B cell (primary cell): ENCODE measurements around the gene TSG101. TPM values are rescaled to one million over a fixed set of nuclear protein-coding genes. Genes with fewer than 3 reads are reported as not detected.

Experiments used
- ATAC-seq: fragments of 200-7000 bp; cut with Tn5 transposase; one replicate; pipeline ENCODE4 v1.10.0; 2021; ENCODE audit warnings: low read depth, mild to moderate bottlenecking, moderate number of reproducible peaks, moderate library complexity
- CTCF ChIA-PET: fragments of 350-600 bp; sonication (Branson Sonifier 250); formaldehyde crosslinking; loops from one replicate; lab custom pipeline; 2021; ENCODE audit warnings: antibody characterized with exemption, inconsistent platforms; lab: Charles Lee
- POLR2A ChIA-PET: fragments of 350-600 bp; sonication (Branson Sonifier 250); formaldehyde crosslinking; loops from one replicate; lab custom pipeline; 2021; ENCODE audit warnings: antibody characterized with exemption; lab: Charles Lee
- DNase-seq: peaks from one replicate; pipeline ENCODE4 v3.0.0; 2013
- H2AFZ ChIP-seq: 2 replicates; pipeline ENCODE4 v1.6.1; 2012; ENCODE audit warnings: mild to moderate bottlenecking, low read depth, low read length; ENCODE audit not compliant: insufficient read depth, poor library complexity, severe bottlenecking
- H3K27ac ChIP-seq, 2 donors: 1 replicate in 1 of 2; 2 replicates in 1 of 2; pipeline ENCODE4 v1.5.1; 2012 to 2013; ENCODE audit warnings: low read length in 2 of 2, mild to moderate bottlenecking in 2 of 2, moderate library complexity in 1 of 2
- H3K27me3 ChIP-seq, 4 experiments: fragments of 200-600 bp in 1 of 4; sonication (generic) in 1 of 4; replicated peaks in 1 of 4; 1 replicate in 2 of 4; 2 replicates in 2 of 4; pipeline versions ENCODE4 v1.6.1 to v1.7.0; 2013 to 2016; ENCODE audit warnings: low read length in 3 of 4, mild to moderate bottlenecking in 2 of 4, mixed read lengths in 1 of 4, moderate library complexity in 1 of 4; ENCODE audit not compliant: insufficient read depth in 4 of 4, control insufficient read depth in 3 of 4; ENCODE audit errors: control extremely low read depth in 1 of 4
- H3K36me3 ChIP-seq, 2 experiments: replicated peaks in 1 of 2; 1 replicate in 1 of 2; 2 replicates in 1 of 2; pipeline versions ENCODE4 v1.6.1 to v1.7.1; 2013; ENCODE audit warnings: low read length in 1 of 2; ENCODE audit not compliant: insufficient read depth in 2 of 2, control insufficient read depth in 1 of 2; ENCODE audit errors: control extremely low read depth in 1 of 2, extremely low read depth in 1 of 2
- H3K4me1 ChIP-seq, 2 donors: fragments of 200-600 bp in 1 of 2; sonication (generic) in 1 of 2; 1 replicate in 1 of 2; 2 replicates in 1 of 2; pipeline versions ENCODE4 v1.5.1 to v1.6.1; 2013 to 2017; ENCODE audit warnings: low read length in 2 of 2; ENCODE audit not compliant: control insufficient read depth in 2 of 2, insufficient read depth in 2 of 2
- H3K4me2 ChIP-seq: replicated peaks from 2 replicates; pipeline ENCODE3; 2012; ENCODE audit warnings: mild to moderate bottlenecking, low read depth, low read length; ENCODE audit not compliant: poor library complexity, severe bottlenecking
- H3K4me3 ChIP-seq, 5 experiments: fragments of 200-600 bp in 1 of 5; sonication (generic) in 1 of 5; 1 replicate in 3 of 5; 2 replicates in 2 of 5; pipeline versions ENCODE4 v1.5.1 to v1.7.0; 2011 to 2016; ENCODE audit warnings: low read length in 4 of 5, mild to moderate bottlenecking in 4 of 5, low read depth in 2 of 5, control low read depth in 1 of 5, moderate library complexity in 1 of 5; ENCODE audit not compliant: insufficient read depth in 1 of 5; ENCODE audit errors: control extremely low read depth in 1 of 5, extremely low read depth in 1 of 5
- H3K79me2 ChIP-seq: fragments of 200-600 bp; sonication (generic); one replicate; pipeline ENCODE4 v1.6.0; 2016; ENCODE audit warnings: low read length; ENCODE audit not compliant: control insufficient read depth, insufficient read depth
- H3K9ac ChIP-seq: fragments of 200-600 bp; sonication (generic); 2 replicates; pipeline ENCODE4 v1.6.1; 2017; ENCODE audit warnings: mild to moderate bottlenecking, low read length, moderate library complexity
- H3K9me3 ChIP-seq, 3 donors: one replicate each; pipeline versions ENCODE4 v1.6.1 to v1.7.1; 2013; ENCODE audit warnings: low read length in 2 of 3; ENCODE audit not compliant: control insufficient read depth in 2 of 3, insufficient read depth in 1 of 3; ENCODE audit errors: control extremely low read depth in 1 of 3
- H4K20me1 ChIP-seq: 2 replicates; pipeline ENCODE4 v1.6.0; 2012; ENCODE audit warnings: mild to moderate bottlenecking, low read length; ENCODE audit not compliant: insufficient read depth, control insufficient read depth, poor library complexity, severe bottlenecking
- H3K27ac Mint-ChIP-seq: one replicate; pipeline ENCODE4 v1.8.0; 2021; ENCODE audit warnings: mixed read lengths
- H3K27me3 Mint-ChIP-seq: one replicate; pipeline ENCODE4 v1.8.0; 2021; ENCODE audit warnings: mixed read lengths
- H3K4me1 Mint-ChIP-seq: one replicate; pipeline ENCODE4 v1.8.0; 2021; ENCODE audit warnings: mixed read lengths
- H3K4me3 Mint-ChIP-seq: one replicate; pipeline ENCODE4 v1.8.0; 2021; ENCODE audit warnings: mixed read lengths
- H3K9me3 Mint-ChIP-seq: one replicate; pipeline ENCODE4 v1.8.0; 2022; ENCODE audit warnings: mixed read lengths; ENCODE audit not compliant: insufficient read depth
- CTCF ChIP-seq: fragments of 200-600 bp; IDR thresholded peaks from one replicate; pipeline ENCODE4 v1.8.0; 2022; ENCODE audit warnings: antibody characterized with exemption, mild to moderate bottlenecking
- EZH2 ChIP-seq: IDR thresholded peaks from 2 replicates; pipeline ENCODE4 v1.6.1; 2012; ENCODE audit warnings: borderline replicate concordance, low read depth, mild to moderate bottlenecking, moderate library complexity, low read length; ENCODE audit not compliant: insufficient read depth, poor library complexity, severe bottlenecking
- WGBS: methylation state at CpG from one replicate; pipeline ENCODE4 v1.1.5; 2013; ENCODE audit warnings: missing lambda C conversion rate; ENCODE audit not compliant: insufficient coverage; 5-methylcytosine and 5-hydroxymethylcytosine counted together
- intact Hi-C: fragments of 100-400 bp; cut with micrococcal nuclease; formaldehyde crosslinking; loops from one replicate; pipeline ENCODE4 v1.10.0; 2022
- polyA plus RNA-seq: library from polyadenylated mRNA; depleted of rRNA; stranded (reverse); fragments of >200 nt; gene quantifications from 2 replicates; pipeline ENCODE4 v1.2.3, GENCODE V29; 2012
- total RNA-seq, 2 donors: library from RNA; stranded (reverse); fragments of 120-200 nt in 1 of 2; gene quantifications; 1 replicate in 1 of 2; 2 replicates in 1 of 2; pipeline versions ENCODE4 v1.2.3 to v1.2.4, GENCODE V29; 2013 to 2022

The TSG101 gene
- total and polyA plus RNA-seq, 2 donors (not counting 1 experiment from before 2014, with no cell fraction given), result 50.9 to 56.5 TPM

- peaks cover 12% of the 10 kb centered on the region for H3K27me3 Mint-ChIP-seq
- Histone ChIP-seq H3K9ac (no peak overlapping the region), H3K4me3 (no peak overlapping the region), H3K36me3 (no peaks in the 10 kb centered on the region), H3K4me1 (no peaks in the 10 kb centered on the region), H2AFZ (no peak overlapping the region), H3K27me3 (no peaks in the 10 kb centered on the region), H3K4me2 (no peak overlapping the region), H3K9me3 (peaks cover 0 to 6% (median 0%) of the 10 kb centered on the region in 3 donors), H4K20me1 (no peaks in the 10 kb centered on the region), H3K27ac (no peak overlapping the region), H3K79me2 (no peaks in the 10 kb centered on the region)
- TF ChIP-seq CTCF (no peak), EZH2 (no peak)
- ATAC-seq, result no peak
- intact Hi-C loops, result no loop called here
- WGBS, result 68% methylated on average over 2 of the region's 3 CpGs
- H3K9me3 Mint-ChIP-seq, result no peaks in the 10 kb centered on the region
- no peaks in the 10 kb centered on the region for H3K4me1 Mint-ChIP-seq
- ChIA-PET CTCF (no interaction called here), POLR2A (no interaction called here)
- H3K27ac Mint-ChIP-seq, result no peak overlapping the region
- no peak for DNase-seq
- H3K4me3 Mint-ChIP-seq, result no peak overlapping the region
Observed at GRCh38 chr11:18457450-18457849, 69.3 kb downstream of the TSG101 start.

- DNase-seq (peak; percentile 4), ATAC-seq (no peak)
- ChIA-PET POLR2A (no interaction called here), CTCF (interaction anchor here (1.2 kb wide), 1 partner anchor 13 kb away, joined by 3 read pairs; no protein-coding TSS in a partner anchor)
- 69% methylated on average over 46 of the region's 47 CpGs for WGBS
- H3K27me3 Mint-ChIP-seq, result peaks cover 12% of the 10 kb centered on the region
- TF ChIP-seq EZH2, result no peak
- TF ChIP-seq CTCF, result no peak
- peak within 1 kb of the TSS in 2 of 5 experiments; percentile 5 to 9 for H3K4me3 ChIP-seq
- no peaks in the 10 kb centered on the region for H3K9me3 Mint-ChIP-seq
- H3K4me3 Mint-ChIP-seq, result no peak within 1 kb of the TSS
- intact Hi-C loops, result no loop called here
- H3K9me3 ChIP-seq, result peaks cover 0 to 6% (median 0%) of the 10 kb centered on the region in 3 donors
- no peaks in the 10 kb centered on the region for H3K4me1 ChIP-seq
- peak within 1 kb of the TSS; percentile 6 for H2AFZ ChIP-seq
- H3K27ac ChIP-seq, result no peak within 1 kb of the TSS
- H3K4me1 Mint-ChIP-seq, result no peaks in the 10 kb centered on the region
- no peak within 1 kb of the TSS for H3K27ac Mint-ChIP-seq
- H3K9ac ChIP-seq, result no peak within 1 kb of the TSS
- H4K20me1 ChIP-seq, result no peaks in the 10 kb centered on the region
- H3K27me3 ChIP-seq, result no peaks in the 10 kb centered on the region
- no peaks in the 10 kb centered on the region for H3K36me3 ChIP-seq
- H3K79me2 ChIP-seq, result no peaks in the 10 kb centered on the region
- H3K4me2 ChIP-seq, result peak within 1 kb of the TSS; percentile 17
Observed at GRCh38 chr11:18455686-18456372, 70.9 kb downstream of the TSG101 start, which contains the start of gene LDHAL6A. LDHAL6A (plus strand) TSS chr11:18455856; CDS start chr11:18456681, 825 bp downstream.
